Thyroid gland (tissue), 4 donors: ENCODE data around the gene TAF3. TPM values are rescaled to one million over a fixed set of nuclear protein-coding genes. Genes with fewer than 3 reads are reported as not detected.

Source experiments
- DNase-seq, 2 donors: peaks; one replicate each; pipeline ENCODE4 v3.0.0-alpha.2; 2019
- H3K27ac ChIP-seq, 3 donors: fragments of 200-600 bp; sonication (generic); 1 replicate in 2 of 3; 2 replicates in 1 of 3; pipeline ENCODE4 v1.5.1; 2016 to 2019; ENCODE audit warnings: mild to moderate bottlenecking in 1 of 3, moderate library complexity in 1 of 3
- H3K27me3 ChIP-seq: fragments of 200-600 bp; sonication (generic); one replicate; pipeline ENCODE4 v1.5.1; 2019
- H3K36me3 ChIP-seq, 2 donors: fragments of 200-600 bp; sonication (generic); one replicate each; pipeline ENCODE4 v1.5.1; 2016 to 2019
- H3K4me1 ChIP-seq, 2 donors: fragments of 200-600 bp; sonication (generic); one replicate each; pipeline ENCODE4 v1.5.1; 2017 to 2019
- H3K4me3 ChIP-seq, 3 donors: fragments of 200-600 bp; sonication (generic); replicated peaks in 1 of 3; 1 replicate in 2 of 3; 2 replicates in 1 of 3; pipeline ENCODE4 v1.5.1; 2016; ENCODE audit warnings: mild to moderate bottlenecking in 1 of 3
- H3K9me3 ChIP-seq: fragments of 200-600 bp; sonication (generic); one replicate; pipeline ENCODE4 v1.5.1; 2017
- CTCF ChIP-seq, 6 experiments: fragments of 200-600 bp in 3 of 6; fragments of 450-650 bp in 3 of 6; sonication (generic) in 3 of 6; IDR thresholded peaks; one replicate each; pipeline ENCODE4 v1.5.1; 2016 to 2019; ENCODE audit warnings: antibody characterized with exemption in 6 of 6, mild to moderate bottlenecking in 2 of 6, inconsistent platforms in 1 of 6, moderate library complexity in 1 of 6
- POLR2A ChIP-seq, 2 donors: fragments of 450-650 bp; IDR thresholded peaks; one replicate each; pipeline ENCODE4 v1.6.1; 2017; ENCODE audit warnings: antibody characterized with exemption in 2 of 2, mild to moderate bottlenecking in 2 of 2, moderate library complexity in 1 of 2
- WGBS, 2 donors: methylation state at CpG; one replicate each; pipeline ENCODE4 v1.1.5; 2017; 5-methylcytosine and 5-hydroxymethylcytosine counted together
- intact Hi-C: fragments of 100-400 bp; cut with DNase I; formaldehyde crosslinking; loops from one replicate; pipeline ENCODE4 v1.15.1; 2023
- total RNA-seq, 4 donors: library from RNA; depleted of rRNA; stranded (reverse); fragments of >200 nt; gene quantifications; one replicate each; pipeline ENCODE4 v1.2.3, GENCODE V29; 2016

TAF3 gene
- total RNA-seq, 4 donors from 2014 or later, result 6.7 to 11.0 (median 8.6) TPM

GRCh38 chr10:7998831-7999230 lies 180.5 kb downstream of the TAF3 start:
- WGBS, 2 donors, result 86 to 91% methylated on average over 1 of the region's 1 CpG
- intact Hi-C loops, result no loop called here
- Histone ChIP-seq H3K27ac (no peak overlapping the region), H3K4me1 (no peaks in the 10 kb centered on the region), H3K27me3 (no peaks in the 10 kb centered on the region), H3K9me3 (no peaks in the 10 kb centered on the region), H3K4me3 (no peak overlapping the region), H3K36me3 (no peaks in the 10 kb centered on the region)
- TF ChIP-seq CTCF (IDR thresholded peaks at IDR 0.05), result no peak
- no peak for TF ChIP-seq POLR2A (IDR thresholded peaks at IDR 0.05)
- no peak for DNase-seq

GRCh38 chr10:8004469-8005000 lies 186.2 kb downstream of the TAF3 start:
- Histone ChIP-seq H3K9me3 (no peaks in the 10 kb centered on the region), H3K27me3 (no peaks in the 10 kb centered on the region), H3K4me3 (no peak overlapping the region), H3K36me3 (peaks cover 0 to 4% of the 10 kb centered on the region in 2 donors), H3K4me1 (no peaks in the 10 kb centered on the region), H3K27ac (no peak overlapping the region)
- no peak for TF ChIP-seq POLR2A (IDR thresholded peaks at IDR 0.05)
- TF ChIP-seq CTCF (IDR thresholded peaks at IDR 0.05), result no peak
- 75 to 78% methylated on average over 2 of the region's 2 CpGs for WGBS, 2 donors
- DNase-seq, result no peak
- intact Hi-C loops, result no loop called here

- Histone ChIP-seq H3K4me1 (no peaks in the 10 kb centered on the region), H3K27me3 (no peaks in the 10 kb centered on the region), H3K36me3 (peaks cover 0 to 13% of the 10 kb centered on the region in 2 donors), H3K9me3 (no peaks in the 10 kb centered on the region), H3K4me3 (no peak overlapping the region), H3K27ac (no peak overlapping the region)
- TF ChIP-seq POLR2A (IDR thresholded peaks at IDR 0.05) (no peak), CTCF (IDR thresholded peaks at IDR 0.05) (no peak)
- intact Hi-C loops, result no loop called here
- DNase-seq, result no peak
- WGBS, 2 donors, result 85 to 94% methylated on average over 10 of the region's 10 CpGs
Observed at GRCh38 chr10:8006274-8006999, 188.1 kb downstream of the TAF3 start.

GRCh38 chr10:8009031-8009430 lies 190.7 kb downstream of the TAF3 start:
- no peak for DNase-seq
- 96 to 97% methylated on average over 38 of the region's 38 CpGs for WGBS, 2 donors
- Histone ChIP-seq H3K4me1 (no peaks in the 10 kb centered on the region), H3K27me3 (no peaks in the 10 kb centered on the region), H3K27ac (no peak overlapping the region), H3K36me3 (peaks cover 4 to 22% of the 10 kb centered on the region in 2 donors), H3K9me3 (no peaks in the 10 kb centered on the region), H3K4me3 (no peak overlapping the region)
- TF ChIP-seq CTCF (IDR thresholded peaks at IDR 0.05) (no peak), POLR2A (IDR thresholded peaks at IDR 0.05) (no peak)
- intact Hi-C loops, result no loop called here

- H3K27ac ChIP-seq, result no peak overlapping the region
- H3K4me1 ChIP-seq, result no peaks in the 10 kb centered on the region
- no peak overlapping the region for H3K4me3 ChIP-seq
- no peaks in the 10 kb centered on the region for H3K27me3 ChIP-seq
- 97 to 100% methylated on average over 1 of the region's 1 CpG for WGBS, 2 donors
- DNase-seq, result no peak
- TF ChIP-seq CTCF (IDR thresholded peaks at IDR 0.05) (no peak), POLR2A (IDR thresholded peaks at IDR 0.05) (no peak)
- H3K9me3 ChIP-seq, result no peaks in the 10 kb centered on the region
- H3K36me3 ChIP-seq, result peaks cover 12 to 31% of the 10 kb centered on the region in 2 donors
- intact Hi-C loops, result no loop called here
Observed at GRCh38 chr10:8013006-8013405, 194.7 kb downstream of the TAF3 start.
